HG03575 (cell line): ENCODE measurements around the gene PICALM.
"Not testable (repeated sequence)": the region's sequence is repeated elsewhere in the genome, so short reads cannot be mapped to it uniquely, and the experiment has no call there.

Source experiments
- ATAC-seq: cut with Tn5 transposase; IDR thresholded peaks from one replicate; pipeline ENCODE4 v1.9.1; 2021; ENCODE audit not compliant: unreplicated experiment, insufficient number of reproducible peaks, low FRiP score; ENCODE audit errors: extremely low read depth

PICALM gene

GRCh38 chr11:86013713-86014112 lies 55.2 kb downstream of the PICALM start:
- no peak for ATAC-seq

- ATAC-seq, result no peak
Observed at GRCh38 chr11:86011175-86011574, 57.7 kb downstream of the PICALM start.

- no peak for ATAC-seq
Observed at GRCh38 chr11:86003654-86004053, 65.2 kb downstream of the PICALM start.

- no peak for ATAC-seq
Observed at GRCh38 chr11:86002431-86002830, 66.5 kb downstream of the PICALM start.

GRCh38 chr11:85991508-85991907 lies 77.4 kb downstream of the PICALM start:
- no peak for ATAC-seq

GRCh38 chr11:85989746-85990145 lies 79.1 kb downstream of the PICALM start:
- no peak for ATAC-seq

GRCh38 chr11:85988780-85989179 lies 80.1 kb downstream of the PICALM start:
- no peak for ATAC-seq

- ATAC-seq, result no peak
Observed at GRCh38 chr11:85977751-85978160, 91.1 kb downstream of the PICALM start.

GRCh38 chr11:85976525-85976924 lies 92.4 kb downstream of the PICALM start:
- no peak for ATAC-seq

- ATAC-seq, result no peak
Observed at GRCh38 chr11:85974122-85974521, 94.8 kb downstream of the PICALM start.

GRCh38 chr11:85970593-85970992 lies 98.3 kb downstream of the PICALM start:
- ATAC-seq, result no peak

GRCh38 chr11:85967457-85967856 lies 101.4 kb downstream of the PICALM start:
- no peak for ATAC-seq

GRCh38 chr11:85965202-85965601 lies 103.7 kb downstream of the PICALM start:
- no peak for ATAC-seq

- ATAC-seq, result no peak
Observed at GRCh38 chr11:85961930-85962363, 106.9 kb downstream of the PICALM start.

GRCh38 chr11:85961130-85961529 lies 107.8 kb downstream of the PICALM start:
- no peak for ATAC-seq

GRCh38 chr11:85960678-85961077 lies 108.2 kb downstream of the PICALM start:
- no peak for ATAC-seq

GRCh38 chr11:85955531-85955930 lies 113.4 kb downstream of the PICALM start:
- no peak for ATAC-seq

- ATAC-seq, result no peak
Observed at GRCh38 chr11:85953491-85954143, 115.3 kb downstream of the PICALM start.

GRCh38 chr11:85952108-85952485 lies 116.8 kb downstream of the PICALM start:
- not testable (repeated sequence) for ATAC-seq

- ATAC-seq, result no peak
Observed at GRCh38 chr11:85951428-85952107, 117.3 kb downstream of the PICALM start.

GRCh38 chr11:85951049-85951405 lies 117.9 kb downstream of the PICALM start:
- no peak for ATAC-seq
